Right lobe of liver (tissue), 6 donors: ENCODE data around the gene GRIK1. TPM values are rescaled to one million over a fixed set of nuclear protein-coding genes. Genes with fewer than 3 reads are reported as not detected.

Experiments used
- ATAC-seq, 4 donors: fragments of 200-7000 bp; cut with Tn5 transposase; one replicate each; pipeline ENCODE4 v1.9.1; 2020; ENCODE audit warnings: mild to moderate bottlenecking in 4 of 4, moderate library complexity in 4 of 4
- DNase-seq, 3 donors: peaks; one replicate each; pipeline ENCODE4 v3.0.0-alpha.2; 2020
- H3K27ac ChIP-seq, 3 donors: fragments of 200-600 bp; one replicate each; pipeline ENCODE4 v1.8.0; 2022
- H3K27me3 ChIP-seq, 2 donors: fragments of 200-600 bp; one replicate each; pipeline ENCODE4 v1.8.0; 2022
- H3K36me3 ChIP-seq, 4 donors: fragments of 200-600 bp; sonication (generic) in 1 of 4; one replicate each; pipeline versions ENCODE4 v1.5.1 to v1.8.0; 2017 to 2022; ENCODE audit warnings: control low read depth in 1 of 4
- H3K4me1 ChIP-seq, 4 donors: fragments of 200-600 bp; sonication (generic) in 1 of 4; one replicate each; pipeline versions ENCODE4 v1.5.1 to v1.8.0; 2017 to 2022; ENCODE audit warnings: control low read depth in 1 of 4
- H3K4me3 ChIP-seq, 3 donors: fragments of 200-600 bp; one replicate each; pipeline ENCODE4 v1.8.0; 2022
- H3K9me3 ChIP-seq, 4 donors: fragments of 200-600 bp; sonication (generic) in 1 of 4; one replicate each; pipeline versions ENCODE4 v1.5.1 to v1.8.0; 2017 to 2022; ENCODE audit warnings: control low read depth in 1 of 4
- CTCF ChIP-seq, 4 donors: fragments of 200-600 bp in 3 of 4; fragments of 450-650 bp in 1 of 4; IDR thresholded peaks; one replicate each; pipeline versions ENCODE4 v1.5.1 to v1.8.0; 2016 to 2022; ENCODE audit warnings: antibody characterized with exemption in 4 of 4, mild to moderate bottlenecking in 2 of 4
- POLR2A ChIP-seq: fragments of 450-650 bp; IDR thresholded peaks from one replicate; pipeline ENCODE4 v1.6.1; 2017; ENCODE audit warnings: antibody characterized with exemption, mild to moderate bottlenecking
- WGBS: methylation state at CpG from one replicate; pipeline ENCODE4 v1.1.6; 2018; ENCODE audit warnings: low coverage, low lambda C conversion rate; ENCODE audit not compliant: insufficient coverage; ENCODE audit errors: missing lambda C conversion rate; 5-methylcytosine and 5-hydroxymethylcytosine counted together
- intact Hi-C, 2 donors: fragments of 100-400 bp; cut with DNase I; formaldehyde crosslinking; loops; one replicate each; pipeline versions ENCODE4 v1.11.2 to v1.14.1; 2022
- total RNA-seq, 6 experiments: library from RNA; depleted of rRNA in 2 of 6; stranded (reverse); fragments of >200 nt in 2 of 6; fragmentation: NEBNext Ultra II Directional in 3 of 6; extraction: Animal tissue kit (Norgen Biotek cat#: 25700) in 3 of 6; gene quantifications; one replicate each; pipeline versions ENCODE4 v1.1.0 to v1.2.4, GENCODE V29; 2016 to 2023
- donor health status: DM: no; HTN: yes; CAD: no.
- donor health status: DM: no; HTN: no; CAD: no.
- donor health status: DM: no; HTN: no; CAD: no.
- donor health status: DM: no; HTN: yes; CAD: no.
- donor health status: DM: no; HTN: yes; CAD: no.

Gene GRIK1
- total RNA-seq, 6 experiments from 2014 or later, result not detected

DNA sequence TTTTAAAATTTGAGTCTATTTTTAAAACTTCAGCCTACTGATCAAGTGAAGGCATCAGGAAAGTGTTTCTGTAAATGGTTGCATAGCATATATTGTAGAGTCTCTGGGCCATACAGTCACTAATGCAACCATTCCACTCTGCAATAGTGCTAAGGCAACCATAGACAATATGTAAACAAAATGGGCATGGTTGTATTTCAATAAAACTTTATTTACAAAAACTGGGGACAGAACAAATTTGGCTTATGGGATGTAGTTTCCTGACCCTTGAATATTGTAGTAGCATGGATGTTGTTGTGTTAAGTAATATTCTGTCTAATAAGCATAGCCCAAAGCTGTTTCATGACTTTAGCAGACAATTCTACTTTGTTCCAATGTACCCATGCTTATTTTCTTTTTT is 117.7 kb downstream of the GRIK1 start:
- H3K4me3 ChIP-seq, result no peak overlapping the region
- intact Hi-C loops, result no loop called here
- no peak for TF ChIP-seq CTCF (IDR thresholded peaks at IDR 0.05)
- TF ChIP-seq POLR2A, result no peak
- ATAC-seq (no peak), DNase-seq (no peak)
- H3K27ac ChIP-seq, result no peak overlapping the region
- H3K4me1 ChIP-seq, result peaks cover 0 to 33% (median 12%) of the 10 kb centered on the region in 4 donors
- H3K36me3 ChIP-seq, result no peaks in the 10 kb centered on the region
- no peaks in the 10 kb centered on the region for H3K9me3 ChIP-seq
- no peaks in the 10 kb centered on the region for H3K27me3 ChIP-seq

DNA sequence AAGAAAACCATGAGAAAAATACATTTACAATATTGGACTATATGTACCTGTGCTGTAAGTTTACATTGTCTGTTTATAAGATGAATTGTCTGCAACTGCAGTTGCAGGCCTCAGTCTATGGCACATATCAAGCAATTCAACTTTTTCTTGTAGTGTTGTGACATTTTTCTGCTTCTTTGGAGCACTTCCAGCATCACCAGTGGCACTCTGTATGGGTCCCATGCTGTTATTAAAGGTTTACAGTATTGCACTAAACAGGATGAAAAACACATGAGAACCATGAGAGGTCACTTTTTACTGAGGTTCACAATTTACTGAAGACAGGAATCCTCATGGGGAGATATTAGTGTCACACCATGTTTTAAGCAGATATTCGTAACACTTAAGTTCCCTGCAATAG is 118.6 kb downstream of the GRIK1 start:
- WGBS, result 78% methylated on average over 1 of the region's 1 CpG
- no peak for ATAC-seq
- no peak for TF ChIP-seq CTCF (IDR thresholded peaks at IDR 0.05)
- no peak for TF ChIP-seq POLR2A
- no peak overlapping the region for H3K27ac ChIP-seq
- intact Hi-C loops, result no loop called here
- H3K36me3 ChIP-seq, result no peaks in the 10 kb centered on the region
- no peaks in the 10 kb centered on the region for H3K27me3 ChIP-seq
- H3K4me1 ChIP-seq, result peaks cover 0 to 33% (median 12%) of the 10 kb centered on the region in 4 donors
- no peak for DNase-seq
- H3K4me3 ChIP-seq, result no peak overlapping the region
- H3K9me3 ChIP-seq, result no peaks in the 10 kb centered on the region

- Histone ChIP-seq H3K9me3 (no peaks in the 10 kb centered on the region), H3K27ac (no peak overlapping the region), H3K36me3 (no peaks in the 10 kb centered on the region), H3K27me3 (no peaks in the 10 kb centered on the region), H3K4me3 (no peak overlapping the region), H3K4me1 (peaks cover 0 to 33% (median 12%) of the 10 kb centered on the region in 4 donors)
- ATAC-seq (peak in 3 of 4 donors; percentile 15 to 42 (median 36)), DNase-seq (no peak)
- intact Hi-C loops, result no loop called here
- TF ChIP-seq POLR2A (no peak), CTCF (IDR thresholded peaks at IDR 0.05) (no peak)
- WGBS, result 32% methylated on average over 5 of the region's 5 CpGs
Measured at GRCh38 chr21:29819675-29820326, 120.0 kb downstream of the GRIK1 start.

GRCh38 chr21:29818383-29818921 is 121.3 kb downstream of the GRIK1 start:
- WGBS, result 54% methylated on average over 2 of the region's 2 CpGs
- ATAC-seq, result peak; percentile 70 to 79 (median 75)
- H3K27ac ChIP-seq, result peak overlapping the region in 1 of 3 donors; percentile 33
- TF ChIP-seq CTCF (IDR thresholded peaks at IDR 0.05), result peak in 1 of 4 donors; percentile 15
- TF ChIP-seq POLR2A, result no peak
- peaks cover 0 to 34% (median 12%) of the 10 kb centered on the region in 4 donors for H3K4me1 ChIP-seq
- DNase-seq, result no peak
- no peak overlapping the region for H3K4me3 ChIP-seq
- no peaks in the 10 kb centered on the region for H3K27me3 ChIP-seq
- H3K9me3 ChIP-seq, result no peaks in the 10 kb centered on the region
- intact Hi-C loops, result no loop called here
- no peaks in the 10 kb centered on the region for H3K36me3 ChIP-seq
